Activated CD4-positive, alpha-beta T cell treated with anti-CD3 and anti-CD28 coated beads, Interleukin-2, Interleukin-4, amounts not matched to agents 100 ng/mL and 50 ng/mL, durations not matched to agents 16 hours and 8 hours (primary cell): ENCODE results near the gene WDR38.
A peak's percentile ranks its signal among the peaks of the same experiment; 100 is the strongest.

Experiments used
- DNase-seq: peaks from one replicate; pipeline ENCODE4 v3.0.0-alpha.2; 2020; ENCODE audit warnings: low spot score

The WDR38 gene, protein sequence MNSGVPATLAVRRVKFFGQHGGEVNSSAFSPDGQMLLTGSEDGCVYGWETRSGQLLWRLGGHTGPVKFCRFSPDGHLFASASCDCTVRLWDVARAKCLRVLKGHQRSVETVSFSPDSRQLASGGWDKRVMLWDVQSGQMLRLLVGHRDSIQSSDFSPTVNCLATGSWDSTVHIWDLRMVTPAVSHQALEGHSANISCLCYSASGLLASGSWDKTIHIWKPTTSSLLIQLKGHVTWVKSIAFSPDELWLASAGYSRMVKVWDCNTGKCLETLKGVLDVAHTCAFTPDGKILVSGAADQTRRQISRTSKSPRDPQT

GRCh38 chr9:124852829-124853531, at the start of gene WDR38:
Gene WDR38 (plus strand): TSS chr9:124853460. CDS start chr9:124853532, 72 bp downstream.
- peak; percentile 78 for DNase-seq

DNA sequence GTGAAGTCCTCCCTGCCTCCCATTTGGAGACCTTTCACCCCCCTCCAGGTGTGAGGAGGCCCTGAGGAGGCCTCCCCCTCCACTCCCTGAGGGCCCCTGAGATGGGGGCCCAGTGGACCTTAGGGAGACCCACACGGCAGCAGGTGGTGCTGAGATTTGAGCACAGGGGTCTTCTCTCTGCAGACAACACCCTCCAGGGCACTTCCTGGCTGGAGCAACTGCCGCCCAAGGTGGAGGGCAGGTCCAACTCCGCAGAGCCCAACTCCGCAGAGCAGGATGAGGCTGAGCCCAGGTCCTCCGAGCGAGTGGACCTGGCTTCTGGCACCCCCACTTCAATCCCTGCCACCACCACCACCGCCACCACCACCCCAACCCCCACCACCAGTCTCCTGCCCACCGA, 49.3 kb upstream of the WDR38 start:
- DNase-seq = no peak

GRCh38 chr9:124805186-124805585, 48.1 kb upstream of the WDR38 start:
- DNase-seq = no peak

DNA sequence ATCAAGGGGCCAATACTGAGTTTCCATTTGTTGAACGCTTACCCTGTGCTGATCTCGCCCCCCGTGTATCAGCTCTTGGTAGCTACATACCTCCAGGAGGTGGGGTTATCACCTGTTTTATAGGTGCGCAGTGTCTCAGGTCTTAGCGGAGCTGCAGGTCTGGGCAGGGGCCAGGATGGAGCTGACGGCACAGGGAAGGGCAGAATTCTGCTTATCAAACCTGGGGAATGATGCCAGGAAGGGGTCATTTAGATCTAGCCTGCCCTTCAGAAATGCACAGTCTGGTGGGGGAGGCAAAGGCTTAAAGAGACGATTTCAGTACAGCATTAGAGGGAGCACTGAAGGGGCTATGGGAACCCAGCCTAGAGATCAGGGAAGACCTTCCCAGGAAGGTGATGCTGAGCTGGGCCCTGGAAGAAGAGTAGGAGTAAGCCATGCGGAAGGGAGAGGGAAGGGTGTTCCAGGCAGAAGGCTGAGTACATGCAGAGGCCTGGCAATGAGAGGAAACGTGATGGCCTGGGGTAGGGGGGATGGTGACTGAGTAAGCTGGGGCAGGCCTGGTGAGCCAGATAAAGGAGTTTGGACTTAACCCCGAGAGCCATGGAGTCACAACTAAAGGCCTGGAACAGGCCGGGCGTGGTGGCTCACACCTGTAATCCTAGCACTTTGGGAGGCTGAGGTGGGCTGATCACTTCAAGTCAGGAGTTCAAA, 44.9 kb upstream of the WDR38 start:
- DNase-seq = no peak

- DNase-seq = no peak
These were observed 44.0 kb upstream of the WDR38 start for GRCh38 chr9:124809211-124809610.

- DNase-seq = no peak
These were observed 43.3 kb upstream of the WDR38 start for GRCh38 chr9:124809741-124810500.

- DNase-seq = no peak
These were observed 42.5 kb upstream of the WDR38 start for GRCh38 chr9:124810663-124811355.

DNA sequence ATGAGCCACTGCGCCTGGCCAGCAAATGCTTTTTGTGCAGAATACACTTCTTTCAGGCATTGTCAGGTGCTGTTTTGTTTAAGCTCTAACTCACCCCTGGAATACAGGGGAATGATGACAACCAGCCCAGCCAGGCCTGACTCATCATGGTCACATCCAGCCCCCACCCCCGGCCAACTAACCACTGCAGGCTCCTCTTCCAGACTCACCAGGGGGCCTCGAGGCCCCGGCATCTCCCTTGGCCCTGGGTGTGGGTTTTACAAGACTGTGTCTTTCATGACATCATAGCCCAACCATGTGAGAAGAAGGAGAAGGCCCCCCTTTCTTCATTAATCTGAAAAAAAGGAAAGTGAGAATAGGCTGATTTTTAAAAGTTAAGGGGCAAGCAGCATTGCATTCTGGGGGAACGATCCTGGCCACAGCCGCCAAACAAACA, 40.8 kb upstream of the WDR38 start:
- no peak for DNase-seq

DNA sequence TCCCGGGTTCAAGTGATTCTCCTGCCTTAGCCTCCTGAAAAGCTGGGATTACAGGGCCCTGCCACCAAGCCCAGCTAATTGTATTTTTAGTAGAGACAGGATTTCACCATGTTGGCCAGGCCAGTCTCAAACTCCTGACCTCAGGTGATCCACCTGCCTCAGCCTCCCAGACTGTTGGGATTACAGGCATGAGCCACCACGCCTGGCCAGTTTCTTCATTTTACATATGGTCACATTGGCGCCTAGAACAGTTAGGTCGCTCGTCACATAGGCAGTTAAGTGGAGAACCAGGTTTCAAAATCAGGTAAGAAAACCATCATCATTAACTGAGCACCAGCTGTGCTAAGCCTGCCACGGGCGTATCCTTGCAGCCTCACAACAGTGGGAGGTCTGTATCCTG, 40.2 kb upstream of the WDR38 start:
- DNase-seq = no peak

- no peak for DNase-seq
These were observed 39.6 kb upstream of the WDR38 start for GRCh38 chr9:124813501-124814163.

GRCh38 chr9:124814164-124814535, 39.1 kb upstream of the WDR38 start:
- DNase-seq = no peak

- no peak for DNase-seq
These were observed 37.7 kb upstream of the WDR38 start for GRCh38 chr9:124815601-124816000.

GRCh38 chr9:124818431-124819281, 34.6 kb upstream of the WDR38 start:
- DNase-seq = no peak

- no peak for DNase-seq
These were observed 32.3 kb upstream of the WDR38 start for GRCh38 chr9:124820698-124821623.

- no peak for DNase-seq
These were observed 24.5 kb upstream of the WDR38 start for GRCh38 chr9:124828489-124829333.

DNA sequence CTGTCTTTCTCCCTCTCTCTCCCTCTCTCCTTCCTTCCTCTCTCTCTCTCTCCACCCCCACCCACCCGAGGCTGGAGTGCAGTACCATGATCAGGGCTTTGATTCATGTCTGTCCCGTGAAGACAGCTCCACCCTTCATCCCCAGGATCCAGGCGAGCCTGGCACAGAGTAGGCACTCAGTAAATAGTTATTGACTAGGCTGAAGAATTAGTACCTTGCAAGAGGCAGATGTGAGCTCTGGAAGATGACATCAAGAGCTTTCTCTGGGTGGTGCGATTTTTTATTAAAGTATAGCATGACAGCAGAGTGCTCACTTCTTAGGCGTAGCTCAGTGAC, 24.0 kb upstream of the WDR38 start:
- no peak for DNase-seq

DNA sequence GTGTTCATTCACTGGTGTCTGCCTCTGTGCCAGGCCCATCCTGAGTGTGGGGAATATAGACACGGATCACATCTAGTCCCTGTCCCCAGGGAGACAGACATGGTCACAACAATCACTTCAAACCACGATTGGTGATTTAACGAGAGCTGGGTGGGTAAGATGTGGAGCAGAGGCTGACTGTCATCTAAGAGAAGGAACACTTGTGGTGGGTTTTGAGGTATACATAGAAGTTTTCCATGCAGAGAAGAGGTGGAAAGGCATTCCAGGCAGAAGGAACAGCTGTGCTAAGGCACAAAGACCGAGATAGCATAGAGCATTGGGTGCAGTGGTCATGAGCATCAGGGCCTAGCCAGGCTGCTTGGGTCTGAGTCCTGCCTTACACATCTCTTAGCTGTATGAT, 22.7 kb upstream of the WDR38 start:
- DNase-seq = no peak

DNA sequence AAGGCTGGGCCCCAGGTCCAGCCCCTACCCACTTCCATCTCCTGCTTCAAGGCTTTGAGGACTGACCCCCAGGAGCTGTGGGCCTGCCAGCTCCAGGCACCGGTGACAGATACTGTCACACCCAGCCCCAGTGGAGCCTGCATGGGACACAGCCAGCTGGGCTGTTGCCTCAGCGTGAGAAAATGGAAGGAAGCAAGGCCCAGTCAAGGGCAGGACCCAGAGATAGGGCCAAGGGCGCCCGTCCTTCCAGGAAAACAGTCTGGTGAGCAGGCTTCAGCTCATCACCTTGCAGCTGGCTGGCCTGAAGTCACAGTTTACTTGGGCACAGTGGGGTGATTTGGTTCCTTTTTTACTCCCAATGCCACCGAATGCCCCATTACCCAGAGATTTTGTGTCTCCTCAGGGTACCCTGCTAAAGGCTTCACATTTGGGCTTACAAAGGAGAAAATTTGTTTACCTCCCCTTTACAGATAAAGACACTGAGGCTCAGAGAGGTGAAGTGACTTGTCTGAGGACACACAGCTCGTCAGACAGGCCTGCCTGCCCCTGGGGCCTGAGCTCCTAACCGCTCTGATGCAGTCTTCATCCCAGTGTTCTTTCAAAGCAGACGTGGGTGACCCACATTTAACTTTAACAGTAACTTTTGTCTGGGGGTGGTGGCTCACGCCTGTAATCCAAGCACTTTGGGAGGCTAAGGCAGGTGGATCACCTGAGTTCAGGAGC, 21.5 kb upstream of the WDR38 start:
- no peak for DNase-seq
